SU-DHL-6 (cell line): ENCODE measurements around the gene SSC5D.

ENCODE experiments used
- H2AFZ ChIP-seq: fragments of 200-600 bp; sonication (generic); 2 replicates; pipeline ENCODE4 v1.6.1; 2014; ENCODE audit warnings: low read depth, mild to moderate bottlenecking, moderate library complexity, mixed read lengths, antibody characterized with exemption, low read length; ENCODE audit not compliant: severe bottlenecking
- H3F3A ChIP-seq: fragments of 200-600 bp; shearing (Covaris generic); 2 replicates; pipeline ENCODE4 v1.6.0; 2016; ENCODE audit warnings: antibody characterized with exemption, mild to moderate bottlenecking; ENCODE audit not compliant: insufficient read depth
- H3K27ac ChIP-seq: fragments of 200-600 bp; sonication (generic); 2 replicates; pipeline ENCODE4 v1.5.1; 2016; ENCODE audit warnings: low read depth, mild to moderate bottlenecking, low read length, moderate library complexity, mixed read lengths
- H3K27me3 ChIP-seq: fragments of 200-600 bp; sonication (generic), shearing (Covaris generic); 2 replicates; pipeline ENCODE4 v1.6.0; 2014; ENCODE audit warnings: mild to moderate bottlenecking, low read length
- H3K36me3 ChIP-seq: fragments of 200-600 bp; sonication (generic); 2 replicates; pipeline ENCODE4 v1.6.1; 2014; ENCODE audit warnings: mild to moderate bottlenecking, low read length, mixed read lengths
- H3K4me2 ChIP-seq: fragments of 300-600, 200-600 bp; shearing (Covaris generic), sonication (generic); 2 replicates; pipeline ENCODE4 v1.6.0; 2014; ENCODE audit warnings: low read length, low read depth, mild to moderate bottlenecking; ENCODE audit not compliant: poor library complexity, severe bottlenecking
- H3K4me3 ChIP-seq: fragments of 200-600 bp; sonication (generic); 2 replicates; pipeline ENCODE4 v1.5.1; 2014; ENCODE audit warnings: antibody characterized with exemption, low read length, mild to moderate bottlenecking, mixed read lengths; ENCODE audit not compliant: insufficient read depth, poor library complexity, severe bottlenecking
- H3K79me2 ChIP-seq: fragments of 200-600 bp; sonication (generic); 2 replicates; pipeline ENCODE4 v1.6.1; 2014; ENCODE audit warnings: mild to moderate bottlenecking, low read length, moderate library complexity; ENCODE audit not compliant: insufficient read depth
- H3K9ac ChIP-seq: fragments of 200-600 bp; sonication (generic); 2 replicates; pipeline ENCODE4 v1.7.0; 2014; ENCODE audit warnings: mild to moderate bottlenecking, low read length
- H3K9me2 ChIP-seq: fragments of 200-600 bp; sonication (generic); replicated peaks from 2 replicates; pipeline ENCODE4 v1.6.1; 2014; ENCODE audit warnings: low read length; ENCODE audit not compliant: insufficient read depth
- H3K9me3 ChIP-seq: fragments of 200-600 bp; sonication (generic); 2 replicates; pipeline ENCODE4 v1.6.1; 2014; ENCODE audit warnings: low read length, mixed read lengths; ENCODE audit not compliant: insufficient read depth
- H4K20me1 ChIP-seq: fragments of 200-600 bp; sonication (generic); 2 replicates; pipeline ENCODE4 v1.6.1; 2014; ENCODE audit warnings: low read depth, mild to moderate bottlenecking, antibody characterized with exemption, low read length, moderate library complexity, mixed read lengths
- CTCF ChIP-seq: fragments of 200-600 bp; sonication (generic); IDR thresholded peaks from one replicate; pipeline ENCODE4 v1.5.1; 2017; ENCODE audit warnings: antibody characterized with exemption, mild to moderate bottlenecking, low read length, moderate library complexity; ENCODE audit not compliant: insufficient read depth, poor library complexity, severe bottlenecking
- EZH2phosphoT487 ChIP-seq: fragments of 200-600 bp; sonication (generic), shearing (Covaris generic); conservative IDR thresholded peaks from 2 replicates; pipeline ENCODE4 v1.6.1; 2018; ENCODE audit warnings: mild to moderate bottlenecking, antibody characterized with exemption, low read length, moderate library complexity, mixed read lengths

The SSC5D gene

GRCh38 chr19:55452749-55453346 lies 35.4 kb upstream of the SSC5D start:
- Histone ChIP-seq H3K36me3 (no peaks in the 10 kb centered on the region), H4K20me1 (no peaks in the 10 kb centered on the region), H3K27me3 (no peaks in the 10 kb centered on the region), H3K27ac (no peak overlapping the region), H3K79me2 (no peaks in the 10 kb centered on the region), H3K4me2 (no peak overlapping the region), H3K9ac (no peak overlapping the region), H3K9me2 (no peaks in the 10 kb centered on the region), H3K4me3 (no peak overlapping the region), H3F3A (peaks cover 11% of the 10 kb centered on the region; the same call in 1 of the 2 replicates), H2AFZ (no peak overlapping the region), H3K9me3 (no peaks in the 10 kb centered on the region)
- TF ChIP-seq CTCF, result no peak
- TF ChIP-seq EZH2phosphoT487, result no peak

GRCh38 chr19:55453511-55454260 lies 34.5 kb upstream of the SSC5D start:
- H4K20me1 ChIP-seq, result no peaks in the 10 kb centered on the region
- H3K36me3 ChIP-seq, result no peaks in the 10 kb centered on the region
- TF ChIP-seq CTCF, result no peak
- no peak for TF ChIP-seq EZH2phosphoT487
- no peaks in the 10 kb centered on the region for H3K9me3 ChIP-seq
- peaks cover 11% of the 10 kb centered on the region; the same call in 1 of the 2 replicates for H3F3A ChIP-seq
- H3K9me2 ChIP-seq, result no peaks in the 10 kb centered on the region
- H3K4me3 ChIP-seq, result no peak overlapping the region
- no peak overlapping the region for H3K4me2 ChIP-seq
- no peak overlapping the region for H2AFZ ChIP-seq
- no peaks in the 10 kb centered on the region for H3K79me2 ChIP-seq
- no peaks in the 10 kb centered on the region for H3K27me3 ChIP-seq
- H3K27ac ChIP-seq, result no peak overlapping the region
- no peak overlapping the region for H3K9ac ChIP-seq

GRCh38 chr19:55454787-55455243 lies 33.4 kb upstream of the SSC5D start:
- Histone ChIP-seq H3F3A (peaks cover 11% of the 10 kb centered on the region; the same call in 1 of the 2 replicates), H3K36me3 (no peaks in the 10 kb centered on the region), H3K79me2 (no peaks in the 10 kb centered on the region), H3K4me3 (no peak overlapping the region), H3K9me2 (no peaks in the 10 kb centered on the region), H3K27ac (no peak overlapping the region), H3K9me3 (no peaks in the 10 kb centered on the region), H2AFZ (no peak overlapping the region), H3K9ac (no peak overlapping the region), H4K20me1 (no peaks in the 10 kb centered on the region), H3K4me2 (no peak overlapping the region), H3K27me3 (no peaks in the 10 kb centered on the region)
- TF ChIP-seq EZH2phosphoT487 (no peak), CTCF (peak; percentile 76)
